HG03460 (cell line): ENCODE results near the gene CTPS2.
"Not testable (repeated sequence)": the region's sequence is repeated elsewhere in the genome, so short reads cannot be mapped to it uniquely, and the experiment has no call there.

Source experiments
- ATAC-seq: cut with Tn5 transposase; IDR thresholded peaks from one replicate; pipeline ENCODE4 v1.9.1; 2021; ENCODE audit not compliant: unreplicated experiment

CTPS2 gene, protein sequence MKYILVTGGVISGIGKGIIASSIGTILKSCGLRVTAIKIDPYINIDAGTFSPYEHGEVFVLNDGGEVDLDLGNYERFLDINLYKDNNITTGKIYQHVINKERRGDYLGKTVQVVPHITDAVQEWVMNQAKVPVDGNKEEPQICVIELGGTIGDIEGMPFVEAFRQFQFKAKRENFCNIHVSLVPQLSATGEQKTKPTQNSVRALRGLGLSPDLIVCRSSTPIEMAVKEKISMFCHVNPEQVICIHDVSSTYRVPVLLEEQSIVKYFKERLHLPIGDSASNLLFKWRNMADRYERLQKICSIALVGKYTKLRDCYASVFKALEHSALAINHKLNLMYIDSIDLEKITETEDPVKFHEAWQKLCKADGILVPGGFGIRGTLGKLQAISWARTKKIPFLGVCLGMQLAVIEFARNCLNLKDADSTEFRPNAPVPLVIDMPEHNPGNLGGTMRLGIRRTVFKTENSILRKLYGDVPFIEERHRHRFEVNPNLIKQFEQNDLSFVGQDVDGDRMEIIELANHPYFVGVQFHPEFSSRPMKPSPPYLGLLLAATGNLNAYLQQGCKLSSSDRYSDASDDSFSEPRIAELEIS

DNA sequence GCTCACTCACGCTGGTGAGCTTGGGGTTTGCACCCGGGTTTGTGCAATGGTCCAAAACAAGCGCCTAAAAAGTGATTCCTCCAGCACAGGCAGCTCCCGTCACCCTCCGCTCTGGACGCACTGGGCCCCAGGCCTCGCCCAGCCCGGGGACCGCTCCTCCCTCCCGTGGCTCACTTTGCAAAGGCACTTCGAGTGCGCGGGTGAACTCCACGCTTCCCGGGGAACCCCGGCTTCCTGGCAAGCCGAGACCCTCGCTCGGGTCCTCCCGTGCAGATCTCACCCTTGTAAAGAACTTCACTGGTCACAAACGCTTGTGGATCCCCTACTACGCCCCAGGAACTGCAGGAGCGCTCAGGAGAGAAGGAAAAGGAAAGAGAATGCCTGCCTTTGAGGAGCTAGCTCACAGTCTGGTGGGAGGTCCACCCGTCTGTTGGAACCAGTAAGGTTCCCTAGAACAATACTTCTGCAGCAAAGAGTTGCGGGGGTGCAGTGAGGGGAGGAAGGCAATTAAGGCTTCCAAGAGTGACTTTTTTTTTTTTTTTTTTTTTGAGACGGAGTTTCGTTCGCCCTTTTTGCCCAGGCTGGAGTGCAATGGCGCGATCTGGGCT, at the start of gene CTPS2:
CTPS2 (minus strand) TSS at position 122 of the 608 bp plus-strand sequence. CDS start 9,767 bp downstream, outside the sequence.
- peak; percentile 88 for ATAC-seq

DNA sequence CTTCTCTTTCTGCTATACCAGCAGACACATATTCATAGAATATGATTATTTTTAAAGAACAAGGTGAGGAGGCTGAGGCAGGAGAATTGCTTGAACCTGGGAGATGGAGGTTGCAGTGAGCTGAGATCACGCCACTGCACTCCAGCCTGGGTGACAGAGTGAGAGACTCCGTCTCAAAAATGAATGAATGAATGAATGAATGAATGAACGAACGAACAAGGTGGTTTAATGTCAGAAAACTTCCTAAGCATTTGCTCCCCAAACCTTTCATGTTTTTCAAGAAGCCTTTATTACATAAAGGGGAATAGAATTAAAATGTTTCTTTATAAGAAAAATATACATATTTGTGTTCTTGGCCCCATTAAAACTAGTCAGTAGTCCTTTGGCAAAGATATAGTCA, 49.0 kb upstream of the CTPS2 start:
- ATAC-seq = not testable (repeated sequence)

DNA sequence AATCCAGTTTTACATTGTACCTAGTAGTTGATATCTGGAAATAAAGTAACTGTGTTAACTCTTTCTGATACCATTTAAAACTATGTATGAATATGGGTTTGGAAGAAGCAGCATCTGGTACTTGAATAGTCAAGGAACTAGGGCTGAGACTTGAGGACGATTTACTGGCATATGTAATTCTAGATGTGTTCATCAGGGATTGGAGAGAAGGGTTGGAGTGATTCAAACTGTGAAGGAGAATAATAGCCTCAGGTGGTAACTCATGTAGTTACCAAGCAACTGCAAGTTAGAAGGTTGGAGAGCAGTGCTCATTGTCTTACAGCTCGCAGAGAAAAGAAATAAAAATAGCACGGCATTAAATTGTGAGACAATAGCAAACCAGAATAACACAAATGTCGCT, 44.3 kb upstream of the CTPS2 start:
- no peak for ATAC-seq

DNA sequence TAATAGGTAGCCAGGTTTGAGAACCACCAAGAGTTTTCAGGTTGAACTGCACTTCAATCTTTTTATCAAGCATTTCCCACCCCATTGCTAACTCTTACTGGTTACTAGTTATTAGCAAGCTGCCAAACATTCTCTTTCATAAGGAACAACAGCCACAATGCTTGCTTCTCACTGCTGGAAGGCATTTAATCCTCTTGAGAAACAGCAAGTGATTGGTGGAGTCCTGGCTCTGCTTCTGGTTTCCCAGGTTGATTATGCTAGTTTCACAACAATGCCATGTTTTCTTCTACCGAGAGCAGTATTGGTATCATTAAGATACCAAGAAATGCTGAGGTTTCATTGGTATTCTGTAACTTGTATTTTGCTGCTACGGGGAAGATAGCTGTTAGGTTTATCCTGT, 41.5 kb upstream of the CTPS2 start:
- no peak for ATAC-seq

DNA sequence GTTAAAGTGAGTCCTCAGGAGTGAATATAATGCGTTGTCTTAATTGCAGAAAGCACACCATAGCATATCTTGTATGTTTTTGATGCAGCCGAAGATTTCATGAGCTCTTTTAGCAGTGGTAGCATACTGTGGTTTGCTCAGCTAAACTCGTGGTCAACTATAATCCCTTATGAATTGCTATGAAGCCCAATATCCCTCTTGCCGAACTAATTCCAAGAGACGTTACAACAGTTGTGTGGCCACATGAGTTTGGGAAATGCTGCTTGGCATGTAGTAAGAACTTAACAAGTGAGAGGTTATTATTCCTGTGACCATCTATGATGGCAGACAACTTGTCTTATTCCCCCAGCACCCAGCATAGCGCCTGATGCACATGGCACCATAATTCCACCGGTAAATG, 37.7 kb upstream of the CTPS2 start:
- ATAC-seq = no peak

DNA sequence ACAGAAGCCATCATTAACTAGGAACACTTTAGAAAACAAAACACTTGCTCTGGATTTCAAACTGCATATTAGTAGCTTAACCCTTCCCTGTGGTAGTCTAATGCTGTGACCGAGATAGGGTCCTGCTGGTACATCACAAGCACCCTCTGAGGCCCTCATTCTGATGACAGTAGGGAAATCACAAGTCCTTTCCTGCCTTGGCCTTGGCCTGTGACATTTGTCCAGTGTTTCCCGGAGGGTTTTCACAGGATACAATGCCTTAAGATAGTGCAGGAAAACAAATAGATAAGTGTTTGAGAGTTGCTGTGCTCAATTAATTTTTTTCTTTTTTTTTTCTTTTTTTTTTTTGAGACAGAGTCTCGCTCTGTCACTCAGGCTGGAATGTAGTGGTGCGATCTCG, 36.0 kb upstream of the CTPS2 start:
- no peak for ATAC-seq

DNA sequence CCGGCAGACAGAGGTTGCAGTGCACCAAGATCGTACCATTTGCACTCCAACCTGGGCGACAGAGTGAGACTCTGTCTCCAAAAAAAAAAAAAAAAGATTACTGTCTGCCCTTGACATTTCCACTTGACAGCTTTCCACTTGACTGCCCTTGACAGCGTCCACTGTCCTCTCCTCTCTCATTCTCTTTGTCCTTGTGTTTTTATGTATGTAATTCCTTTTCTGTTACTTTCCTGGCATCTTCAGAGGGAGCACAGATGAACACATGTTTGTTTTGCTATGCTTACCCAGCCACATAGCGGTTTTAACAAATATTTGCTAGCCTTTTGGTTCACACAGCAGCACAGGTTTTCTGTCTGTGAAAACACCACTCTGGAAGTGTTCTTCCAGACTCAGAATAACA, 33.2 kb upstream of the CTPS2 start:
- no peak for ATAC-seq

DNA sequence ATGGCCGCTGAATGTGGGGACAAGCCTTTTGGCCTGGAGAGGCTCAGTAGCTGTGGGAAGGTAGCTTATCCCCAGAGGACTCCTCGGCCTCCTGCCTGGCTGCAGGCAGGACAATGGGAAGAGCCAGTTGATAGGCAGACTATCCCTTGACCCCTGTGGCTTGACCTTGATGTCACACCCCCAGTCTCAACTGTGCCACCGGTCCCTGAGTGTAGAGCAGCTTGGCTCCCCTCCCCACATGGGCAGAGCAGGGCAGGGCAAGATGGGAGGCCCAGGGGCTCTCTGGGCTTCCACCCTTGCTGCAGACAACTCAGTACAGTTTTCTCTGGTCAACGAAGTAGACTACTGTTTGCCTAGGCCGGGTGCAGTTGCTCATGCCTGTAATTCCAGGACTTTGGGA, 32.6 kb upstream of the CTPS2 start:
- no peak for ATAC-seq

DNA sequence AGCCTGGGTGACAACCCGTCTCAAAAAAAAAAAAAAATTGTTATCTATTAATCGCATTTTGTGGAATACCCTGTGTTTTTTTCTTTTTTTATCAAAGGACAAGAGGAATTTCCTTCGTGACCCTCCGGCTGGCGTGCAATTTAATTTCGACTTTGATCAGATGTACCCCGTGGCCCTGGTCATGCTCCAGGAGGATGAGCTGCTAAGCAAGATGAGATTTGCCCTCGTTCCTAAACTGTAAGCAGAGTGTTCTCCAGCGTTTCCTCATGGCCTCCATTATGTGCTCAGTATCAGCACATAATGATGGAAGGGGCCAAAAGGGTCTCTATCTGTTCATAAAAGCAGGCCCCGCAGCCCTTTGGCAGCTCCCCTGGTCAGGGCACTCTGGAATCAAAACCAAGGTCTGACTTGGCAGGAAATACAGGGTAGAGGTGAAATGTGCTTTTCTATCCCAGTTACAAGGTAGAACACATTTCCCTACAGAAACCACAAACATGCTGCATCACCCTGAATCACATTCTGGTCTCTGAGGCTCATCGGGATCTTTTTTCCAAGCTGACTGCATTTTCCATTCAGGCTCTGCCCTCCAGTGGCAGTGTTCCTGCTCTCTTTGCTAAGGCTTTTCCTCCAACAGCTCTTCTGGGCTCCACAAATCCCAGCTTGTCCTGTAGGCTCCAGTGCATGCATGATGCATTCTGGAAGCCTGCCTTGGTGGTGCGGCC, 31.3 kb upstream of the CTPS2 start:
- no peak for ATAC-seq

DNA sequence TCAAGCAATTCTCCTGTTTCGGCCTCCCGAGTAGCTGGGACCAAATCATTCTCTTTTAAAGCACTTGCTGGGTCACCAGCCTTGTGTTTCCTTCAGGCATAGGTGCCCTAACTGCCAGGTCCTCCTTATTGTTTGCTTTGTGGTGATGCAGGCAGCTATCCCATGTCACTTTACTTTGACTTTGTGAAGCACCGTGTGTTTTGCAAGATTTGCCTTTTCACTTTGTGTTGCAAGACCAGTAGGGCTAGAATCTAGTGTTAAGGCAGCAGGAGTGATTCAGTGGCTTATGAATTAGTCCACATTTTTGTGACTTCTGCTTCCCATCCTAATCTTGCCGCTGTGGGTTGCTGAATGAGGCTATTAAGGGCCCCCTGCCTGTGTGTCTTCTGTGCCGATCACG, 27.1 kb upstream of the CTPS2 start:
- no peak for ATAC-seq

DNA sequence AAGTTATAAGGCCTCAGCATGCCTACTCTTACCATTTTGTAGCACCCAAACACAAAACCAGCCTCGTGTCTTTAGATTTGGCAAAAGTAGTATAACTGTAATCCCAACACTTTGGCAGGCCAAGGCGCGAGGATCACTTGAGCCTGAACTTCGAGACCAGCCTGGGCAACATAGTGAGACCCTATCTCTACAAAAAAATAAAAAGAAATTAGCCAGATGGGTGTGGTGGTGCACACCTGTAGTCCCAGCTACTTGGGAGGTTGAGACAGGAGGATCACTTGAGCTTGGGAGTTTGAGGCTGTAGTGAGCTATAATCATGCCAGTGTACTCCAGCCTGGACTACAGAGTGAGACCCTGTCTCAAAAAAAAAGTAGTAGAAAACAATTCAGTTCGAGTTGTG, 24.6 kb upstream of the CTPS2 start:
- ATAC-seq = no peak

DNA sequence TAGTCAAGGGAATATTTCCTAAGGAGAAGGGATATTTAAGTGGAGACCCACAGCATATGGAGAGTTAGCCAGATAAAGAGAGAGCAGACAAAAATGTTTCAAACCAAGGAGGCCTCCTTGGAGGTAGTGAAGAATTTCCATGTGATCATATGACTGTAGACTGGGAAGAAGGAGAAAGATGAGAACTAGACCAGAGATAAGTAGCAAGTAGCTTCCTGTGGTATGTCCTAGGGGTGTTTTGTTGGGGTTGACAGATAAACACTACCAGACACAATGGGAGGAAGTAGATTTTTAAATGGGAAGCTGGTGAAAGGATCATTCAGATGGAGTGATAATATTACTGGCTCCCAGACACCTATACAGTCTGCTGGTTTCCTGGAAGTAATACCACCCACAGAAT, 20.5 kb upstream of the CTPS2 start:
- no peak for ATAC-seq

DNA sequence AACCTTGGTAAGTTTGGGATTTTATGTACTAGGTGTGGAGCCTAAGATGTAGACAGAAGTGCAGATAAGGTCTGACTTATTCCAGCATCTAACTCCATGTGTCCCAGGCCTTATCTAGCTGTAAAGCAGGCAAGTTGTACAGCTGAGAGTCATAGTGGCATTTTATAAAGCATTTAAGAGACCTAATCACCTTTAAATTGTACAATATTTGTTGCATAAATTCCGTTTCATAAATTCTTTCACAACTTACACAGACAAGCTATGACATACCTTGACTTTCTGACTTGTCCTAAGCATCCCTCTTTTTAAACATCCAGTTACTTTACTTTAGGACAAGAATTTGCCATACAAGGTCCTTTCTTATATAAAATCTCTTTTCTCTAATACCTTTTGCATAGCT, 18.0 kb upstream of the CTPS2 start:
- ATAC-seq = no peak

DNA sequence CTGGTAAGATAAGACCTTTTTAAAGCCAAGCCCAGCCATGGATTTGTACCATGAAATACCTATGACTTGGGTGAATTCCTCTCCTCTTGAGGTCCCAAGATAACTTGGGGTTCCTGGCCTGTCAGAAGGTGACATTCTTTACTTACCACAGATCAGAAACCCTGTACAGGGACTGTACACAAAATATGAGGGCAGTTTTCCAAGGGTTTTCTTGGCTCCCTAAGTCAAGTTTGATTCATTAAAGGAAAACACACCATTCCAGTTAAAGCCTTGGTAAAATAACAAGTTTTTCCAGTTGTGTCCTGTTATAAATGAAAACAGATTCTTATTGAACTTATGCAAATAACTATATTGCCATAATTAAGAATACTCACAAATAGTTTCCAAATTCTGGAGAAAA, 15.2 kb upstream of the CTPS2 start:
- no peak for ATAC-seq

DNA sequence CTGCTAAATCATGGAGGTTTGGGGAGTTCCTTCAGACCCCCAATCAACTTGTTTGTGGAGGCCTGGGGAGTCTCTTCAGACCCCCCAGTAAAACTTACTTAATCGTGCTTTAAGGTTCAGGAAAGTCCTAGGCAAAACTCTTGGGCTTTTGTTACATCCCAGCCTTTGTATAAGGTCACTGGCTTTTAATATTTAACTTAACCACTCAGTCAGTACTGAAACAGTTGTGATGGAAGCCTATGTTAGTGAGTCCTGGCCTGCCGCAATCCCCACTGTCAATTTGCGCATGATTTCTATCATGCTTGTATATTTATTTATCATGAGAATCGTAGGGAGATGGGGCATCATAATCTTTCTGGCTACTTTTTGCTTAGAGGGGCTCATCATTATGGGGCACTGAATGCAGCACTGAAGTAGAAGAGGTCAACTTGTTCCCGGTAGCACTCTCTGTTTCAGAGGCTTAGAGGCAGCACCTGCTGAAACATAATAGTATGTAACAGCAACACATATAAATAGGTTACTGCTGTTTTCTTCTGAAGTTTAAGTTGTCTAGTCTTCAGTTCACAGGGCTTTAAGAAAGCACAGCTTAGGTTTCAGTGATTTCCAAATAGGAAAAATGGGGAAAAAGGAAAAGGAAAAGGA, 14.0 kb upstream of the CTPS2 start:
- ATAC-seq = peak; percentile 77

DNA sequence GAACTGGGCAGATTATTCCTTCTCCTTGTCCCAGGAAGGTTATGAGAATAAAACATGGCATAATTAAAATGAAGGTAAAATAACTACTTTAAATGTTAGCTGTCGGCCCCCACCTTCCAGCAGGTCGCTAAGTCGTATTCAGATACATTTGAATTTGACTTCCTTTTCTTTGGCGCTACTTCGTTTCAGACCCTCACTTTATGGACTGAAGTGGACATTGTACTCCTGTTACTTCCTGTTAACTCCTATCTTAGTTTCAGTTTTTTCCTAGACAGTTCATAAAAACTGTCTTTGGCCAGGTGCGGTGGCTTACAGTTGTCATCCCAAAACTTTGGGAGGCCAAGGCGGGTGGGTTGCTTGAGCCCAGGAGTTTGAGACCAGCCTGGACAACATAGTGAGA, 12.6 kb upstream of the CTPS2 start:
- ATAC-seq = no peak

DNA sequence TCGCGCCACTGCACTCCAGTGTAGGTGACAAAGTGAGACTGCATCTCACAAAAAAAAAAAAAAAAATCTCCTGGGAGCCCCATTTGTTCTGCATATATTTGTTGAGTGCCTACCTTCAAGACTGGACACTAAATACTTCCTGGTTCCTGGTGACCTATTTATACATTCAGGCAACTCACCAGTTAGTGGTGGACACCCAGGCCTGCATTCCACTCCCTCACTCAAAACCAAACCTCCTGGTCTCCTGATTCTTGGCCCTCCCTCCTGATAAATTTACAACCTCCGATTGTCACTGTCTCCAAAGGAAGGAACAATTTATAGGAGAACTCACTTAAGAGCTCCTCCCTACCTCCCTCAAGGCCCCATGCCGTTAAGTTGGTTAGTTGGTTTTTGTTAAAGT, 10.0 kb upstream of the CTPS2 start:
- ATAC-seq = no peak

DNA sequence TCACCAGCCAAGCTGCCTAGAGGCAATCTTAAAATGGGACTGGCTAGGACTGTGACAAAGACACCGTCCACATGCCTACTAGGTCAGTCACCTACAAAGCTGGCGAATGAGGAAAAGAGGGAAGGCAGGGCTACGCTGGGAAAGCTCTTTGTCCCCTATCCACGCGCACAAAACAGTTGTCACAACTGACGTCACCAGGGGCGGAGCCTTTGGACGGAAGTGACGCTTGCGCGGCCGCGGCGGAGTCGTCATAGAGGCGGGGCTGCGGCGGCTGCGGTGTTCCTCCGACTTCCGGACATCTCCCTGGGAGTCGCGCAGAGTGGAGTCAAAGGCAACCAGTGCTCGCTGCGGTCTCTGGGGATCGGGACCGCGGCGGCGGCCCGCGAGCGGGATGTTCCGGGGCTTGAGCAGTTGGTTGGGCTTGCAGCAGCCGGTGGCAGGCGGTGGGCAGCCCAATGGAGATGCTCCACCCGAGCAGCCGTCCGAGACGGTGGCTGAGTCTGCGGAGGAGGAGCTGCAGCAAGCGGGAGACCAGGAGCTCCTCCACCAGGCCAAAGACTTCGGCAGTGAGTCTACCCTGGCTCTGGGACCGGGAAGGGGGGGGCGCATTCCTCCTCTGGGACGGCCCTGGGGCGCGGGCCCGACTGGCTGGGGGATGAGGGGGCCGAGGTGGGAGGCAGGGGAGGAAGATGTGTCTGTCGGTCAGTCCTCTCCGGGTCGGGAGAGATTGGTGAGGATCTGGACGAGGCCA, 7.0 kb upstream of the CTPS2 start, which contains the start of gene SYAP1:
SYAP1 (plus strand) TSS at position 279 of the 751 bp plus-strand sequence; CDS start at position 392, 113 bp downstream.
- ATAC-seq = peak; percentile 98

DNA sequence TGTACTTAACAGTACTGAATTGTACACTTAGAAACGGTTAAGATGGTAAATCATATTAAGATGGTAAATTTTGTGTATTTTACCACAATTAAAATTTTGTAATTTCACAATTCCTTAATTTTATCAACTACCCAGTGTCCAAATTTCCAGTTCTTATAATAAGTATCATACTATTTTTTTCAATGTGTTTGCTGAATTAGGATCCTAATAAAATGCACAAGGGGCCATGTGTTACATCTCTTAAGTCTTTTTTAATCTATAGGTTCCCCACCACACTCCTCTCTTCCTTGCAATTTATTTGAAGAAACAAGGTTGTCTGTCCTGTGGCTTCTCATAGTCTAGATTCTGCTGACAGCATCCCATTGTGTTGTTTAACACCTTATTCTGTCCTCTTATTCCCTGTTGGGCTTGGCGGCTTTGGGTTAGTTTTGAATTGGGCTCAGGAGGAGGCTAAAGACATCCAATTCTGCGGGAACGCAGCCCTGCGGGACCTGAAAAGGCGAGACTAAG, 6.4 kb upstream of the CTPS2 start:
- peak; percentile 31 for ATAC-seq

DNA sequence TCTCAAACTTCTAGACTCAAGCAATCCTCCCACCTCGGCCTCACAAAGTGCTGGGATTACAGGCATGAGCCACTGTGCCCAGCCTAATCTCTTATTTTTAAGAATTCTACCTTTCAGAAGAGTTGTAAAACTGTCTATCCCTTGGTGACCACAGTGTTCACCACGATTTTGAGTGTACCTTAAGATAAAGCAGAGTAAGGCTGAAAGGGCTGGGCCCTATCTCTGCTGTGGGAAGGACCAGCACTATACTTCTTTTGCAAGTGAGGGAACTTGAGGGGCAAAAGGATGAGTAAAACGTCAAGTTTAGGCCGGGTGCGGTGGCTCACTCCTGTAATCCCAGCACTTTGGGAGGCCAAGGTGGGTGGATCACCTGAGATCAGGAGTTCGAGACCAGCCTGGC, 4.0 kb upstream of the CTPS2 start:
- not testable (repeated sequence) for ATAC-seq
